Suprapubic skin (tissue), 3 donors: ENCODE data around the gene RNASE8.

Experiments
- CTCF ChIP-seq, 2 donors: fragments of 200-600 bp in 1 of 2; fragments of 450-650 bp in 1 of 2; sonication (generic) in 1 of 2; IDR thresholded peaks; one replicate each; pipeline ENCODE4 v1.5.1; 2016 to 2019; ENCODE audit warnings: antibody characterized with exemption in 2 of 2, mild to moderate bottlenecking in 1 of 2, moderate library complexity in 1 of 2
- EP300 ChIP-seq: sonication (generic); formaldehyde crosslinking; IDR thresholded peaks from one replicate; pipeline ENCODE4 v1.6.1; 2017; ENCODE audit warnings: antibody characterized with exemption

- no peak for TF ChIP-seq CTCF (IDR thresholded peaks at IDR 0.05)
- TF ChIP-seq EP300, result no peak
Measured at GRCh38 chr14:21029917-21030316, 27.7 kb upstream of the RNASE8 start, which contains the start of gene TPPP2.
